Parathyroid adenoma (tissue), 2 donors: ENCODE results near the gene OR2T12.
"Not testable (repeated sequence)": the region's sequence is repeated elsewhere in the genome, so short reads cannot be mapped to it uniquely, and the experiment has no call there.

Source experiments
- H2AFZ ChIP-seq: fragments of 300-600 bp; sonication (generic); one replicate; pipeline ENCODE4 v1.7.0; 2017; ENCODE audit warnings: antibody characterized with exemption, mild to moderate bottlenecking
- H3K27ac ChIP-seq: fragments of 300-600 bp; sonication (generic); one replicate; pipeline ENCODE4 v1.7.0; 2017
- H3K27me3 ChIP-seq: fragments of 300-600 bp; sonication (generic); one replicate; pipeline ENCODE4 v1.7.0; 2017; ENCODE audit warnings: low read length; ENCODE audit not compliant: control insufficient read depth, insufficient read depth
- H3K36me3 ChIP-seq: fragments of 300-600 bp; sonication (generic); one replicate; pipeline ENCODE4 v1.7.0; 2017; ENCODE audit warnings: low read length; ENCODE audit not compliant: control insufficient read depth, insufficient read depth
- H3K4me1 ChIP-seq: fragments of 300-600 bp; sonication (generic); one replicate; pipeline ENCODE4 v1.7.0; 2017; ENCODE audit warnings: control low read depth
- H3K4me2 ChIP-seq: fragments of 300-600 bp; sonication (generic); one replicate; pipeline ENCODE4 v1.7.0; 2017; ENCODE audit warnings: low read length
- H3K4me3 ChIP-seq: fragments of 300-600 bp; sonication (generic); one replicate; pipeline ENCODE4 v1.7.0; 2017; ENCODE audit warnings: low read depth, low read length
- H3K79me2 ChIP-seq: fragments of 300-600 bp; sonication (generic); one replicate; pipeline ENCODE4 v1.7.0; 2017; ENCODE audit warnings: control low read depth
- H3K9ac ChIP-seq: fragments of 300-600 bp; sonication (generic); one replicate; pipeline ENCODE4 v1.7.0; 2017; ENCODE audit warnings: mild to moderate bottlenecking
- H3K9me3 ChIP-seq: fragments of 300-600 bp; sonication (generic); one replicate; pipeline ENCODE4 v1.7.0; 2017; ENCODE audit warnings: low read length; ENCODE audit not compliant: control insufficient read depth
- TF ChIP-seq, protein P1 (sequence below): fragments of 300-600 bp; sonication (generic); IDR thresholded peaks from one replicate; pipeline ENCODE4 v1.7.0; 2017; ENCODE audit warnings: antibody characterized with exemption, mild to moderate bottlenecking
- donor health status: primary hyperparathyroidism.

The OR2T12 gene

DNA sequence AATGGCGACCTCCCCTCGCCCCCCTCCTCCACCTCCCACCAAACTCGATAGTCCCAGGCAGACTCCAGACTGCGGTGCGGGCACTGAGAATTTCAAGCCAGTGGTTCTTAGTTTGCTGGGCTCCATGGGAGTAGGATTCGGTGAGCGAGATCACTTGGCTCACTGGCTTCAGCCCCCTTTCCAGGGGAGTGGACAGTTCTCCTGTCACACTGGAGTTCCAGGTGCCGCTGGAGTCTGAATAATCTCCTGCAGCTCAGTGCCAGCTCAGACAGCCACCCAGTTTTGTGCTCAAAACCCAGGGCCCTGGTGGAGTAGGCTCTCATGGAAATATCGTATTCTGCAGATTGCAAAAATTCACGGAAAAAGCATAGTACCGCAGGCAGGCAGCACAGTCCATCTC is 13.6 kb upstream of the OR2T12 start:
- Histone ChIP-seq H3K36me3 (no peaks in the 10 kb centered on the region), H3K9me3 (no peaks in the 10 kb centered on the region), H3K4me1 (no peaks in the 10 kb centered on the region), H3K79me2 (no peaks in the 10 kb centered on the region), H3K9ac (no peak overlapping the region), H3K4me3 (no peak overlapping the region), H3K4me2 (no peak overlapping the region), H3K27me3 (no peaks in the 10 kb centered on the region), H2AFZ (no peak overlapping the region), H3K27ac (no peak overlapping the region)
- TF ChIP-seq, protein P1, sequence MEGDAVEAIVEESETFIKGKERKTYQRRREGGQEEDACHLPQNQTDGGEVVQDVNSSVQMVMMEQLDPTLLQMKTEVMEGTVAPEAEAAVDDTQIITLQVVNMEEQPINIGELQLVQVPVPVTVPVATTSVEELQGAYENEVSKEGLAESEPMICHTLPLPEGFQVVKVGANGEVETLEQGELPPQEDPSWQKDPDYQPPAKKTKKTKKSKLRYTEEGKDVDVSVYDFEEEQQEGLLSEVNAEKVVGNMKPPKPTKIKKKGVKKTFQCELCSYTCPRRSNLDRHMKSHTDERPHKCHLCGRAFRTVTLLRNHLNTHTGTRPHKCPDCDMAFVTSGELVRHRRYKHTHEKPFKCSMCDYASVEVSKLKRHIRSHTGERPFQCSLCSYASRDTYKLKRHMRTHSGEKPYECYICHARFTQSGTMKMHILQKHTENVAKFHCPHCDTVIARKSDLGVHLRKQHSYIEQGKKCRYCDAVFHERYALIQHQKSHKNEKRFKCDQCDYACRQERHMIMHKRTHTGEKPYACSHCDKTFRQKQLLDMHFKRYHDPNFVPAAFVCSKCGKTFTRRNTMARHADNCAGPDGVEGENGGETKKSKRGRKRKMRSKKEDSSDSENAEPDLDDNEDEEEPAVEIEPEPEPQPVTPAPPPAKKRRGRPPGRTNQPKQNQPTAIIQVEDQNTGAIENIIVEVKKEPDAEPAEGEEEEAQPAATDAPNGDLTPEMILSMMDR: no peak

DNA sequence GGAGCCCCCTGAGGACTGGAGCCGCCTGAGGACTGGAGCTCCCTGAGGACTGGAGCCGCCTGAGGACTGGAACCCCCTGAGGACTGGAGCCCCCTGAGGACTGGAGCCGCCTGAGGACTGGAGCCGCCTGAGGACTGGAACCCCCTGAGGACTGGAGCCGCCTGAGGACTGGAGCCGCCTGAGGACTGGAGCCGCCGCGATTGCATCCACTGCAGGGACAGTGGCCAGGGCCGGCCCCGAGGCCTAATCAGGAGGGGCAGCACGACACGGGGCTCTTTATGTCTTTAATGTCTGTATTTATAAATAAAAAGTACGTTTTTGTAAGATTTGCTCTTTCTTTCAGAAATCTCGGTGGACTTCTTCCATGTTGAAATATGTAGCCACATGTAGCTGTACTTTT is 3.5 kb upstream of the OR2T12 start:
- H3K27ac ChIP-seq, H3K4me1 ChIP-seq, H3K4me2 ChIP-seq, H3K9ac ChIP-seq, H3K79me2 ChIP-seq, H3K9me3 ChIP-seq, H3K4me3 ChIP-seq, H3K36me3 ChIP-seq, H3K27me3 ChIP-seq, H2AFZ ChIP-seq: not testable (repeated sequence)

DNA sequence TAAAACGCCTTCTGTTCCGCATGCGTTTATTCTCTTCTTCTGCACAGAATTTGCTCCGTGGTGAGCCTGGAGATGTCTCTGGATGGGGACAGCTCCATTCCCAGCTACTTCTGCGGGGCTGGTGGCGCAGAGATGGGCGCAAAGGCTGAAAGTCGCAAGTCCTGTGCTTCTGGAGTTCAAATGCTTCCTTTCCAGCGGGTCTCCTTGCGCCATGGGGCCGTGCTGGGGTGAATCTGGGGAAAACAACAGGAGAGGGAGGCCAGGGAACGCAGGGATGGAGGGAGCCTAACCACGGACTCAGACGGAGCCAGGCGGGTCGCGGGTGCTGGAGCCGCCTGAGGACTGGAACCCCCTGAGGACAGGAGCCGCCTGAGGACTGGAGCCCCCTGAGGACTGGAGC is 2.9 kb upstream of the OR2T12 start:
- Histone ChIP-seq H3K27me3 (no peaks in the 10 kb centered on the region), H3K4me2 (no peak overlapping the region), H3K9ac (no peak overlapping the region), H3K27ac (no peak overlapping the region), H3K36me3 (no peaks in the 10 kb centered on the region), H3K4me1 (no peaks in the 10 kb centered on the region), H3K79me2 (no peaks in the 10 kb centered on the region), H3K4me3 (no peak overlapping the region), H3K9me3 (no peaks in the 10 kb centered on the region), H2AFZ (no peak overlapping the region)
- TF ChIP-seq, protein P1: no peak

DNA sequence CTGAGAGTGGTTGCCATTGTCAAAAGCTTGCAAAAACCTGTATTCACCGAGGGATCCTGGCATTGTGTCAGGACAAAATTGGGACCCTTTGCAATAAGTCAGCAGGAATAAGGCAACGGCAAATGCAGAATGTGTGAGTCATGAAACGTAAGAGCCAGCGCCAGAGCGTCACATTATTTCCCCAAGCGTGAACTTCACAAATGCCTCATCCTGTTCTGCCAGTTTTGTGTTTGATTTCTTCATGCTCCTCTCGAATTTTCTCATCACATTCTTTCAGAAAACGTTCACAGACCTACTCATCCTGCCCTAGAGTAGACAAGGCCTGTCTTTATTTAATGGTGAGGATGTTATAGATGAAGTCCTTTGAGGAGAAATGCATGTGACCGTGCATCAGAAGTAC is 2.4 kb upstream of the OR2T12 start:
- not testable (repeated sequence) for H3K36me3 ChIP-seq, H3K9me3 ChIP-seq, H3K27ac ChIP-seq, H3K4me3 ChIP-seq, H3K79me2 ChIP-seq, H3K4me2 ChIP-seq, H3K4me1 ChIP-seq, H3K27me3 ChIP-seq, H3K9ac ChIP-seq, H2AFZ ChIP-seq

DNA sequence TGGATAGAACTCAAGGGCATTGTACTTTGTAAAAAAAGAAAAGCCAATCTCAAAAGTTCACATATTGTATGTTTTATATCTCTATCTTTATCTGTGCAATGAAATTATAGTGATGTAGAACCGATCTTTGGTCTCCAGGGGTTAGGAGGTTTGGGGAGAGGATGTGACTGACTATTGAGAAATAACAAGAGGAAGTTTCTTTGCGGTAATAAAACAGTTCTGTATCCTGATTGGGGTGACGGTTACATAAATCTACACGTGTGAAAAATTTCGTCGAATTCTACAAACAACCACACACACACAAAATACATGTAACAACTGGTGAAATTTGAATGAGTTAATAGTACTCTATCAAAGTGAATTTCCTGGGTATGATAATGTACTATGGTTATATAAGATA is 14.8 kb downstream of the OR2T12 start:
- H3K4me1 ChIP-seq: no peaks in the 10 kb centered on the region
- H3K27me3 ChIP-seq: no peaks in the 10 kb centered on the region
- no peak overlapping the region for H3K9ac ChIP-seq
- no peaks in the 10 kb centered on the region for H3K9me3 ChIP-seq
- no peaks in the 10 kb centered on the region for H3K36me3 ChIP-seq
- H3K4me3 ChIP-seq: no peak overlapping the region
- TF ChIP-seq, protein P1: no peak
- H3K4me2 ChIP-seq: no peak overlapping the region
- no peaks in the 10 kb centered on the region for H3K79me2 ChIP-seq
- H2AFZ ChIP-seq: no peak overlapping the region
- no peak overlapping the region for H3K27ac ChIP-seq

DNA sequence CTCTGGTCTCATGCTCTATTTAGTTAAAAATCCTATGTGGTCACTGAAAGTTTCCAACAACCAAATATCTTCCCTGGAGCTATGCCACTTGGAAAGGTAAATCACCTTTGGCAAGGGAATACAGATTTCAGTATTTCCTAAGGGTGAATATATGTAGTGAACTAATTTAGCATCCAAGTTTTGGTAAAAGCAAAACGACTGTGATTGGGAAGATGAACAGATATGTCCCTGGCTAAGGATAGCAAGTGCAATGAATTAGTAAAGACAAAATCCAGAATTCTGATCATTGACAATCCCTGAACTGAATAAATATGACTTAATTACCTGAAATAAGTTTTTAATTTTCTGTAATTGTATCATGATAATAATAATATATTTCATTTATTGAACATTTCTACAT is 25.3 kb downstream of the OR2T12 start, which contains the start of gene OR2T33:
Gene OR2T33, minus strand, starts transcription at position 101 of the 400 bp plus-strand sequence. CDS start 4,162 bp downstream, outside the sequence.
- Histone ChIP-seq H3K4me1 (no peaks in the 10 kb centered on the region), H3K4me2 (no peak within 1 kb of the TSS), H3K27ac (no peak within 1 kb of the TSS), H3K4me3 (no peak within 1 kb of the TSS), H3K9ac (no peak within 1 kb of the TSS), H3K9me3 (no peaks in the 10 kb centered on the region), H3K36me3 (no peaks in the 10 kb centered on the region), H3K27me3 (no peaks in the 10 kb centered on the region), H2AFZ (no peak within 1 kb of the TSS), H3K79me2 (no peaks in the 10 kb centered on the region)
- TF ChIP-seq, protein P1: no peak

DNA sequence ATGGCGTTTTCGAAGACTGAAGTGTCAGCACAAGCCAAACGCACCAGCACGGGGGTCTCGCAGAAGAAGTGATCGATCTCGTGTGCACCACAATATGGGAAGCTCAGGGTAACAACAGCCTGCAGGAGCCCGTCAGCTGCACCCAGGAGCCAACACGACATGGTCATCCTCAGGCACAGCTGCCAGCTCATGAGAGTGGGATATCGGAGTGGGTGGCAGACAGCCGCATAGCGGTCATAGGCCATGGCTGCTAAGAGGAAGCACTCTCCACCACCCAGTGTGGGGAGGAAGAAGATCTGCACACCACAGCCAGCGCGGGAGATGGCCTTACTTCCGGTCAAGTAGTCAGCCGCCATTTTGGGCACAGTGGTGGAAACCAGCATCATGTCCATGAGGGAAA is 30.0 kb downstream of the OR2T12 start:
- not testable (repeated sequence) for H3K9me3 ChIP-seq, H3K4me1 ChIP-seq, H2AFZ ChIP-seq, H3K79me2 ChIP-seq, H3K27ac ChIP-seq, H3K4me3 ChIP-seq, H3K27me3 ChIP-seq, H3K9ac ChIP-seq, H3K4me2 ChIP-seq, H3K36me3 ChIP-seq
